Suprapubic skin (tissue), 4 donors: ENCODE data around the gene PRRT4. TPM values are rescaled to one million over a fixed set of nuclear protein-coding genes. Genes with fewer than 3 reads are reported as not detected.
A peak's percentile ranks its signal among the peaks of the same experiment; 100 is the strongest.

Source experiments
- DNase-seq, 2 donors: peaks; one replicate each; pipeline ENCODE4 v3.0.0-alpha.2; 2019; ENCODE audit warnings: low spot score in 2 of 2
- H3K27ac ChIP-seq: fragments of 200-600 bp; sonication (generic); one replicate; pipeline ENCODE4 v1.5.1; 2019
- H3K27me3 ChIP-seq: fragments of 200-600 bp; sonication (generic); one replicate; pipeline ENCODE4 v1.5.1; 2019
- H3K36me3 ChIP-seq: fragments of 200-600 bp; sonication (generic); one replicate; pipeline ENCODE4 v1.5.1; 2019
- H3K4me1 ChIP-seq: fragments of 200-600 bp; sonication (generic); one replicate; pipeline ENCODE4 v1.5.1; 2019
- H3K4me3 ChIP-seq: fragments of 200-600 bp; sonication (generic); one replicate; pipeline ENCODE4 v1.5.1; 2019; ENCODE audit warnings: mild to moderate bottlenecking
- H3K9me3 ChIP-seq: fragments of 200-600 bp; sonication (generic); one replicate; pipeline ENCODE4 v1.5.1; 2019
- CTCF ChIP-seq, 2 donors: fragments of 200-600 bp in 1 of 2; fragments of 450-650 bp in 1 of 2; sonication (generic) in 1 of 2; IDR thresholded peaks; one replicate each; pipeline ENCODE4 v1.5.1; 2016 to 2019; ENCODE audit warnings: antibody characterized with exemption in 2 of 2, mild to moderate bottlenecking in 1 of 2, moderate library complexity in 1 of 2
- EP300 ChIP-seq: sonication (generic); formaldehyde crosslinking; IDR thresholded peaks from one replicate; pipeline ENCODE4 v1.6.1; 2017; ENCODE audit warnings: antibody characterized with exemption
- POLR2A ChIP-seq, 2 donors: fragments of 450-650 bp; IDR thresholded peaks; one replicate each; pipeline ENCODE4 v1.6.1; 2017; ENCODE audit warnings: antibody characterized with exemption in 2 of 2, mild to moderate bottlenecking in 2 of 2, moderate library complexity in 2 of 2
- POLR2AphosphoS5 ChIP-seq, 3 donors: sonication (generic); formaldehyde crosslinking; IDR thresholded peaks; one replicate each; pipeline ENCODE4 v1.6.1; 2017; ENCODE audit warnings: antibody characterized with exemption in 3 of 3
- WGBS: methylation state at CpG from one replicate; pipeline ENCODE4 v1.1.5; 2018; 5-methylcytosine and 5-hydroxymethylcytosine counted together
- total RNA-seq, 4 donors: library from RNA; depleted of rRNA; stranded (reverse); fragments of >200 nt; gene quantifications; one replicate each; pipeline ENCODE4 v1.1.0, GENCODE V29; 2016

PRRT4 gene
- total RNA-seq, 4 donors from 2014 or later, result 1.4 to 13.0 (median 6.4) TPM

GRCh38 chr7:128394904-128395496 lies 33.5 kb upstream of the PRRT4 start:
- no peak for DNase-seq
- Histone ChIP-seq H3K36me3 (peaks cover 77% of the 10 kb centered on the region), H3K27ac (no peak overlapping the region), H3K27me3 (no peaks in the 10 kb centered on the region), H3K4me3 (no peak overlapping the region), H3K9me3 (no peaks in the 10 kb centered on the region), H3K4me1 (no peaks in the 10 kb centered on the region)
- WGBS, result 96% methylated on average over 8 of the region's 16 CpGs
- TF ChIP-seq EP300, result no peak
- no peak for TF ChIP-seq CTCF (IDR thresholded peaks at IDR 0.05)
- TF ChIP-seq POLR2AphosphoS5 (IDR thresholded peaks at IDR 0.05), result no peak
- no peak for TF ChIP-seq POLR2A (IDR thresholded peaks at IDR 0.05)

GRCh38 chr7:128393526-128394330 lies 32.2 kb upstream of the PRRT4 start:
- TF ChIP-seq POLR2AphosphoS5 (IDR thresholded peaks at IDR 0.05), result no peak
- no peak for TF ChIP-seq CTCF (IDR thresholded peaks at IDR 0.05)
- no peak for TF ChIP-seq EP300
- no peak for TF ChIP-seq POLR2A (IDR thresholded peaks at IDR 0.05)
- peak in 1 of 2 donors; percentile 76 for DNase-seq
- Histone ChIP-seq H3K36me3 (peaks cover 72% of the 10 kb centered on the region), H3K27ac (no peak overlapping the region), H3K9me3 (no peaks in the 10 kb centered on the region), H3K4me1 (no peaks in the 10 kb centered on the region), H3K27me3 (no peaks in the 10 kb centered on the region), H3K4me3 (no peak overlapping the region)
- 89% methylated on average over 18 of the region's 23 CpGs for WGBS

- DNase-seq, result peak in 1 of 2 donors; percentile 60
- H3K9me3 ChIP-seq, result no peaks in the 10 kb centered on the region
- 94% methylated on average over 11 of the region's 18 CpGs for WGBS
- H3K4me1 ChIP-seq, result peaks cover 3% of the 10 kb centered on the region
- no peaks in the 10 kb centered on the region for H3K27me3 ChIP-seq
- no peak overlapping the region for H3K4me3 ChIP-seq
- TF ChIP-seq POLR2A (IDR thresholded peaks at IDR 0.05) (no peak), EP300 (no peak), POLR2AphosphoS5 (IDR thresholded peaks at IDR 0.05) (no peak), CTCF (IDR thresholded peaks at IDR 0.05) (no peak)
- H3K27ac ChIP-seq, result no peak overlapping the region
- peaks cover 63% of the 10 kb centered on the region for H3K36me3 ChIP-seq
Observed at GRCh38 chr7:128392446-128393327, 31.2 kb upstream of the PRRT4 start.

GRCh38 chr7:128391805-128392204 lies 30.3 kb upstream of the PRRT4 start:
- TF ChIP-seq POLR2AphosphoS5 (IDR thresholded peaks at IDR 0.05), result no peak
- no peak for TF ChIP-seq POLR2A (IDR thresholded peaks at IDR 0.05)
- TF ChIP-seq CTCF (IDR thresholded peaks at IDR 0.05), result no peak
- no peak for TF ChIP-seq EP300
- 100% methylated on average over 5 of the region's 7 CpGs for WGBS
- Histone ChIP-seq H3K27ac (no peak overlapping the region), H3K4me3 (no peak overlapping the region), H3K36me3 (peaks cover 54% of the 10 kb centered on the region), H3K4me1 (peaks cover 9% of the 10 kb centered on the region), H3K9me3 (no peaks in the 10 kb centered on the region), H3K27me3 (no peaks in the 10 kb centered on the region)
- peak in 1 of 2 donors; percentile 47 for DNase-seq
